CD4-positive, alpha-beta T cell treated with Interleukin-2 at 100 ng/mL for 4 hours (primary cell): Measurements from ENCODE around the gene NTMT1.
A peak's percentile ranks its signal among the peaks of the same experiment; 100 is the strongest.

Experiments used
- DNase-seq: peaks from one replicate; pipeline ENCODE4 v3.0.0-alpha.2; 2020; ENCODE audit warnings: low spot score

Gene NTMT1

DNA sequence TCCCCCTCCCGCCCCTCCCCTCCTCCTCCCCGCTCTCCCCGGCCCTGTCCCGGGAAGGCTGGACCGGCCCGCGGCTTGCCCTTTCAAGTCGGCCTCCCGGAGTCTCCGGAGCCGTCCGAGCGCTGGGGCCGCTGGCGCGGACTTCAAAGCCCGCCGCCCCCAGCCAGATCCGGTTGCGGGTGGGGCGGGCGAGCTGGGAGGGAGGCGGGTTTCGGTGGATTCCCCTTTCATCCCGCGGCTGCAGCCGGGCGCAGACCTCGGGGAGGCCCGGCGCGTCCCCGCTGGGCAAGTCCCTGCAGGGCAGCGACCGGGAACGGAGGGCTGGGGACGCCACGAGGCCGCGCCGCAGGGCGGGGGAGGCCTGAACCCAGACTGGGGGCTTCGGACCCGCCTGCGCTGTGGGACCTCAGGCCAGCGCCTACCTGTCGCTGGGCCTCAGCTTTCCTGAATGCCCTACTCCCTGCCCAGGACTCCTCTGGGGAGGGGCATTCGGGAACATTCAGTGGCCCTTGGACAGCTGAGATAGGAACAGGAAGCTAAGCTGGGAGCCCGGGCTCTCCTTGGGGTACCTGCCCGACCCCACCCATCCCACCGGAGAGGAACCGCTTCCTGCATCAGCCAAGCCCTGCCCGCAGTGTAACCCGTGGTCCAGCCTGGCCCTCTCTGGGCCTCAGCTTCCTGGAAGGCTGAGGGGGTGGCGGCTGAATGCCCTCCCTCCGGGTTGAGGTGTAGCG lies 28.4 kb upstream of the NTMT1 start:
- no peak for DNase-seq

DNA sequence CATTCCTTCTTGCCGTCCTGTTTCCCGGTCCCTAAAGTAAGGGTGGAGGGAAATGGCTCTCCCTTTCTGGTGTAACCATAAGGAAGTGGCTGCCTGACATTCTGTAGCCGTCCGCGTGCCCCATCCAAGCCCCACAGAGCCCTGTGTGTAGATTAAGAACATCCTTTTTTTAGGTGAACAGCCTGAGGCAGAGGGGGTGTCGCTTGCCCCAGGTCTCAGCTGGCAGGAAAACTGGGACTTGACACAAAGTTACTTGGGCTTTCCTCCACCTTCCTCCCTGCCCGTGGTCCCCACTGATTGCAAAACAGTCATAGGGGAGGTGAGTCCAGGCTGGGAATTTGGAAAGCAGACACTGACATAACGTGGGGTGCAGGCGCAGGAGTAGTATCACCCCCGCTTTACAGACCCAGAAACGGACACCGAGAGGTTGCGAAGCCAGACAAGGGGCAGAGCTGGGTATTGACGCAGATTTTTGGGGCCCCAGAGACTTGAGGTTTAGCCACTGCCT lies 27.8 kb upstream of the NTMT1 start:
- no peak for DNase-seq

DNA sequence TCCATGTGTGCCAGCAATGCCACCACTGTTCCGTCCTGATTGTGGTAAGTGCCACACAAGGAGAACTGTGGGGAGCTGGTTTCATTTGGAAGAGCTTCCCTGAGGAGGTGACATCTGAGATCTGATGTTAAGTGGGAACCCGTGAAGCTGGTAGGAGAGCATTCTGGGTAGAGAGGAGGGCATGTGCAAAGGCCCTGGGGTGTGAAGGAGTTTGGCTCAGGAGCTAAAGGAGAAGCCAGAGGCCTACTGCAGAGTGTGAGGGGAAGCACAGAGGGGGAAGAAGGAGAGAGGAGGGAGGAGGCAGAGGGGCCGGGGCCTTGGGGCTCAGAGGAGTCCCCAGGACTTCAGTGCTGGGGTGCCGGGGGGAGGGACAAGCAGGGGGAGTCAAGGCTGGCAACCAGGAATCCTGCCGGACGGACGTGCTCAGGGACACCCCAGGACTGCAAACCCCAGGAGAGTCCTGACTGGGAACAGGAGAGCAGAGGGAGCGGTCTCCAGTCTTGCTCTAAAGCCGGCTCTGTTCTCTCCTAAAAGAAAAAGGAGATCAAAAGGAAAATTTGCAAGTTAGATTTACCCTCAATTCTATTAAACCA lies 24.8 kb upstream of the NTMT1 start:
- no peak for DNase-seq

DNA sequence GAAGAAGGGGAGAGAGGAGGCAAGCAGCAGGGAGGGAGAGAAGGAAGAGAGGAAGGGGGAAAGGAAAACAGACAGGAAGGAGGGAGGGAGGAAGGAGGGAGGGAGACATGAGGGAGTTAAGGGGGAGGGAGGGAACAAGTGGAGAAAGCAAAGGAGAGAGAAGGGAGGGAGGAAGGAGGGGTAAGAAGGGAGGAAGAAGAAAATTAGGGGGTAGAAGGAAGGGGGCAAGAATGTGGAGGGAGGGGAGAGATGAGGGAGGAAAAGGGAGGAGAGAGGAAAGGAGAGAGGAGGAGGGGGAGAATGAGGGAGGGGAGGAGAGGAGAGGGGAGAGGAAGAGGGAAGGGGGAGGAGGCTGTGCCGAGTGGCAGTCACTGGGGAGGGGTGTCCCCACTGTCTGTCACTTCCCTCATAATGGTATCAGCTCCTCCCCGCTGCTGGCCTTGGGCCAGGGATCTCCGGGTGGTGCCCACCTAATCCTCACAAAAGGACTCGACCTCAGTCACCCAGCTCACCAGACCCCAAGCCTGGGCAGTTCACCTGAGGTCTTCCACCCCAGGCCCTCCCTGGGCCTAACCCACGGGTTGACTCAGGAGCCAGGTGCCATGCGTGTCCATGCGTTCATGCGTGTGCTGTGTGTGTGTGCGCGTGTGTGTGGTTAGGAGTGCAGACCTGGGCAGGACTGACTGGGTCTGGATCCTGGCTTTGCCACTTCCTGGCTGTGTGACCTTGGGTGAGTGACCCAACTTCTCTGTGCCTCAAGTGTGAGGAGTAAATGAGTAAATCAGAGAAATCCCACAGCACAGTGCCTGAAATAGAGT lies 23.2 kb upstream of the NTMT1 start:
- no peak for DNase-seq

DNA sequence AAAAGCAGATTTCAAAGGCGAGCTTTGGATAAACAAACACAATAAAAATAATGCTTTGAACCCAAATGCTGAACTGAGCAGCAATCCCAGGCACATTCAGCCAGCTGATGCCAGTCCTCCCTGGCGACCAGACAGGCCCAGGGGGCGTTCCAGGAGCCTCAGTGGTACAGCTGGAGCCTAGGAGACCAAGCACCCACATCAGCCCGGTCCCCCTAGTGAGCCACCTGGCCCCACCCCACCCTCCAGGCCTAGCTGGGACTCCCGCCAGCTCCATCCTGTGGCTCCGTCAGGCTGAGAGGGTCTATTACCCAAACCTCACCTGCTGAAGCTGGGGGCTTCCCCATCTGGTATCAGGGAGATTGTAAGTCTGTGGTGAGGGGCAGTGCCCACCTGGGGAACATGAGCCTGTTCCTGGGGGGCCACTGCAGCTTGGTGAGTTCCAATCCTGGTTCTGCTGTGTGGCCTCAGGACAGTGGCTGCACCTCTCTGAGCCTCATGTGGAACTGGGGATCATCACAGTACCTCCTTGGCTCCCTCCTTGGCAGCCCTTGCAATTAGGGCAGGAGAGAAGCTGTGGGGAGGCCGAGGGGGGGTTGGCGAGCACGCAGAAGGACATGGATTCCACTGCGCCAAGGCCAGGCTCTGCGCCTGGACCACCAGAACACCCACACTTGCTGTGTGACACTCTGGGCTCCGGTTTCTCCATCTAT lies 21.8 kb upstream of the NTMT1 start:
- DNase-seq: no peak

DNA sequence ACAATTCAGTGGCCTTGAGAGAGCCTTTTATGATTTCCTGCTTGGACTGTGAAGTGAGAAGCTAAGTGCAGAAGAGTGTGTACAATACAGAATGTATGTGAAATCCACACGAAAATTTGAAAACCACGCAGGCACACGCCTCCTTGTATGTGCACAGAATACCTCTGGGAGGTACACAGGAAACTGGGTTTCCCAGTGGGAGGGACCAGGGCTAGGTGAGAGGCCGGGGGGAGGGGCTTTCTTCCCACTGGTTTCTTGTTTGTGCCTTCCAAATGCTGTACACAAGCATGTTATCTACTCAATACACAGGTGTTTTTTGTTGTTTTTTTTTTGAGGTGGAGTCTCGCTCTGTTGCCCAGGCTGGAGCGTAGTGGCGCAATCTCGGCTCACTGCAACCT lies 21.2 kb upstream of the NTMT1 start:
- DNase-seq: no peak

DNA sequence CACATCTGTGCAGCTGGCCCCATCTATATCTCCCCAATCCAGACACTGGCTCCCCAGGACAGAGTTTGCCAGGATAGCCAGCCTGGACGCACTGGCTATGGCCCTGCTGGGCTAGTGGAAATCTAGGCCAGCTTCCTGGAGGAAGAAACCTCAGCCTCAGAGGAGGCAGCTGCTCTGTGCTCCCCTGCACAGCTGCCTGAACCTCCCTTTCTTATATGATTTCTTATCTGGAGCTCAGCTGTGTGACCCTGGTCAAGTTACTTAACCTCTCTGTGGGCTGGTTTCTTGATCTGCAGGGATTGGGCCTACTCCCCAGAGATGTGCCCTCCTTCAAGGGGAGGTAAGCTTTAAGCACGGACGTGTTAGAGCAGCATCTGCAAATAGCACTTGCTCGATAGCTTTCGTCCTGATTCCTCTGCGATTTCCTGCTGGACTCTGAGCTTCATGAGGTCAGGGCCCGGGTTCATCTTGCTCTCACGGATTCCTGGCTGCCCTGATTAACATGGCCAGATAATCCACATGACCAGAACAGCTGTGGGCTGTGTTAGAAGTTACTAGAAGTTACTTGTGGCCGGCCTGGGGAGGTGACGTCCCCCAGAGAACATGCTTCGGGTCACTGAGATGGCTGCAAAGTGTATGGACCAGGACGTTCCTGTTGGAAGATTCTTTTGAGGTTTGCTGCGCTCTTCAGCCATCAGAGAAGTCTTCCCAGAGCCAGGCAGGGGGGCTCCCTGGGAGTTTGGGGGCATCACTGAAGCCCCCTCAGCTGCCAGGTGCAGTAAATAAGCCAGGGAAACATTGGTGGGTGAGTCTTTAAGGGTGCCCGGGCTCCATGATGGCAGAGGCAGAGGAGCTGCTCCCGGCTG lies 19.6 kb upstream of the NTMT1 start:
- DNase-seq: no peak

DNA sequence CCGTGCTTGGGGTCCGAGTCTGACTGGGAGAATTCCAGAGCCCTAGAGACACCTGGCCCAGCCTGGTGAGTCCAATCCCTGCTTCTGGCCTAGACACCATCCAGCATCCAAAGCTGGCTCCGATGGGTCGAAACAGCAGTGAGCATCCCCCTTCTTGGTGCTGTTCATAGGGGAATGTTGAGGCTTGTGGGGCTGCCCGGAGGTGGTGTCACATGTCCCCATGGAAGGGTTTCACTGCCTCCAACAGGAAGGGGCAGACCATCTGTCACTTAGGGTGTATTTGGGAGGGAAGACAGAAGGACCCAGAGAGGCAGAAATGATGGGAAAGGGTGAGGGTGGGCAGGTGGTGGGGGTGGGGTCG lies 19.0 kb upstream of the NTMT1 start:
- DNase-seq: no peak

DNA sequence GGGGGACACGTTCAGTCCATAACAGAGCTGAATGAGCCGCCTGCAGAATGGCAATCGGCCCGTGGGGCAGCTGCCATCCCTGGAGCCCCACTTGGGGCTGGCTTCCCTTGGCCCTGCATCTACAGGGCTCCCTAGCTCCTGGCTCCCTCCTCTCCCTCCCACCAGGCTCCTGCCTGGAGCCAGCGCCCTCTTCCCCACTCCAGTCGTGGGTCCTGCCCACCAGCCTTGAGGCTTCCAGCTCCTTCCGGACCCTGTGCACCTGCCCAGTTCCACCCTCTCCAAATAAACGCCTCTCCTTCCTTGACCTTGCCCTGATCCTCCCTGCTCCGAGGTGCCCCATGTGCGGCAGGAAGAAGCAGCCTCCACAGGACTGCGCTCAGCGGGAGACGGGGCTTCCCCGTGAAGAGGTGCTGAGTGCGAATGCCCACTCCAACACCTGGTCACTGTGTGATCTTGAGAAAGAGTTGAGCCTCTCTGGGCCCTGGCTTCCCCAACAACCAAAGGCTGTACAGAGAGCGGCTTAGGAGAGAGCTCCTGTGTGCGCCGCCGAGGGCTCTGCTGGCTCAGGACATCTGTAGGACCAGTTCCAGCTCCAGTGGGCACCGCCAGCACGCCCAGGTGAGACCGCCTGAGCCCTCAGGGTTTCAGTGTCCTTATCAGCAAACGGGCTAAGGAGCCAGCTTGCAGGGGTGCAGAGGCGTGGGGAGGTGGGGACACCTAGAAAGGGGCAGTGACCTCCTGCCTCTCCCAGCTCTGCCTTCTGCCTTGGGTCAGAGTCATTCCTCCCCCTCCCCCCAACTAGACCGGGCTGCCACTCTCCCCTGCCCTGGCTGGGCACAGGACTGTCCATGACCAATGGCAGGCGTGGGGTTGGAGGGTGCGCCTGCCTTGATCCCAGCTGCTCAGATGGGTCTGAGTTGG lies 17.1 kb upstream of the NTMT1 start:
- no peak for DNase-seq

DNA sequence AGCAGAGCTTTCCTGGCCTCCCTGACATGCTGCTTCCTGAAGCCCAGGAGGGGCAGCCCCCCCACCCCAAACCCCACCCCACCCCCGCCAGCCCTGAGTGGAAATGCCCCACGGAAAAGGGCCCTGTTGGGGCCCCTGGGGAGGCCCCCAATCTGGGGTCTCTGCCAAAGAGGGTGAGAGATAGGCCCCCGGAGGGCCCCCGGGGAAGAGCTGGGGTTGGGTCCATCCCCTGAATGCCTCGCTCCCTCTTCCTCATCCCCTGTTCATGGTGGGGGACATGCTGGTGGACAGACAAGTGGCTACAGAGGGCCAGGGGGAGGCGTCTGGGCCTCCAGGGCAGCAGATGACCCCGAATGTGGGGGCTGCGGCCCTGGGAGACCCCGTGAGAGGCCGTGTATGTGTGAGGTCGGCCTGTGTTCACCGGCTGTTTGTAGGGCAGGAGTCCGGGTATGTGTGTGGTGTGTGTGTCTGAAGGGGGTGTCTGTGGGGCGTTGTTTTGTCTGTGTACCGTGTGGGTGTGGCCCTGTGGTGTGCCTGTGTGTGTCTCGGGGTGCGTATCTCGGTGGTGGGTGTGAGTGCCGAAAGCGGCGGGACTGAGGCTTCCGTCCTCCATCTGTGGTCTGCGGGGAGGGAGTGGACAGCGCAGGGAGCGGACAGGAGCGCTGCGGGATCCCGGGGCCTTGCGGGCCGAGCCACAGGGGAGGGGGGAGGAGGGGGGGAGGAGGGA lies 16.3 kb upstream of the NTMT1 start:
- DNase-seq: peak; percentile 86

DNA sequence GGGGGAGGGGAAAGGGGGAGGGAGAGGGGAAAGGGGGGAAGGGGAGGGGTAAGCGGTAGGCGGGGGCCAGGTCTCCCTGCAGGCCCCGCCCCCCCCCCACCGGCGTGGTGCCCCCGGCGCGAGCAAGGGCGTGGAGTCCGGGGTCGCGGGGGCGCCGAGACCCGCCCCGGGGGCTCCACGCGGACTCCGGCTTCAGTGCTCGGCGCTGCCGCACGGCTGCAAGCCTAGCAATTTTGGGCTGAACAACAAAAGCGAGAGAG lies 15.8 kb upstream of the NTMT1 start:
- DNase-seq: no peak

DNA sequence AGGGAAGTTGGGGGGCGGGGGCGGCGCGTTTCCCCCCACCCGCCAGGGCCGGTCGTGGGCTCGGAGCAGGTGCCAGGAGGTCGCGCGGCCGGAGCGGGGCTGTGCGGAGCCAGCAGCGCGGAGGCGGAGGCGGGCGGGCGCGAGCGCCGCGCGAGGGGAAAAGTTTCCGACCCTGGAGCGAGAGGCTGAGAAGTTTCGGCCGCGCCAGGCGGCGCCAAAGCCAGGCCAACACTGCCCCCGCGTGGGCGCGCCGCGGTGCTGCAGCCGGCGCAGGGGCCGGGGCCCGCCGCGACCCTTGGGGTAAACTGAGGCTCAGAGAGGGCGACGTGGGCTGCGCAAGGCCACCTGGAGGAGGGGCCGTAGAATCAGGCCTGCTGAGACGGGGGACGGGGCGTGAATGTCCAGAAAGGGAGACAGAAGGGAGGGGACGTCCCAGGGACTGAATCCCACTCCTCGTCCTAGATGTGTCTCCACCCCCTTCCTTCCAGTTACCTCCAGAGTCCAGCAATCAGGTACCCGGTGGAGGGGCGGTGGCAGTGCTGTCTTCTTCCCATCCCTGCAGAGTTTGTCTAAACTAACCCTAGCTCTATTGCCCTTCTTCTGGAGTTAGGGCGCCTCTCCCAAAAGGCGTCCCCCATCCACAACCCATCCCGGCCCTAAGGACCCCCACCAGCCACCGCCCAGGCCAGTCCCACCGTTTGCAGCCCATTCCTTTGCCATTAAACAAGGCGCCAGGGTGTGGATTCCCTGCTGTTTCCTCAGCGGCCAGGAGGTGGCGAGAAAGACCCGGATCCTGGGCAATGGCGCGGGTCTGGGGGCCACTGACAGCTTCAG lies 15.3 kb upstream of the NTMT1 start:
- peak; percentile 75 for DNase-seq

DNA sequence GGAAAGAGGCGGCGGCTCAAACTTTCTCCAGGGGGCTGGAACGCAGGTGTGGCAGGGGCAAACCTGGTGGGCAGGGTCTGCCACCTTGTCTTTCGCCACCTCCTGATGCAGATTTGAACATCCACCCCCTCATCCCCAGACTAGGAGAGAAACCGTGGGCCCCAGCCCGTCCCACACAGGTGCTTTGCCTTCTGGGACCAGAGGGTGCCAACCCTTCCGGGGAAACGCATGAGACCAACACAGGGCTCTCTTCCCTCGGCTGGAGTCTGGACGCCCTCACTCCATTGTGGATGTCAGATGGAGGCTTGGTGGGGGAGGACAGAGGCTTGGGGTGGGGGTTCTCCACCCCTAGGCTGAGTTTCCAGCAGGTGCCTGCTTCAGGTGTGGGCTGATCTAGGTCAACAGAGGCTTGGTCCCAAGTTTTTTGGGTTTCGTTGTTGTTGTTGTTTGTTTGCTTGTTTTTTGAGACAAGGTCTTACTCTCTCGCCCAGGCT lies 14.6 kb upstream of the NTMT1 start:
- no peak for DNase-seq

DNA sequence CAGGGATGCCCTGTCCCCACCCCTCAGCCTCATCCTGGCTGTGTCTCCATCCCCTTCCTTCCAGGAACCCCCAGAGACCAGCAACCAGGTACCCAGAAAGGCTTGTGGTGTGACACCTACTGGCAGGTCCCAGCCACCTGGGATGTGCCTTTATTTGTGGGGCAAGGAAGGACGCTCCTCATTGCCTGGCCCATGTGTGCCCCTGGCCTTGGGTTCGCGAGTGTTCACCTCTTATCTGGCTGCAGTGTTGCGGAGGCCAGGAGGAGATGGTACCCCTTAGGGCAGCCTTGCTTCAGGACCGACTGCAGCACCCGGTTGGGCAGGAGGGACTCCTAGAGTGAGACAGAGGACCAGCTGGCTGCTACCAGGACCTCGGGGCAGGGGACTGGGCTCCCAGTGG lies 13.8 kb upstream of the NTMT1 start:
- DNase-seq: no peak

DNA sequence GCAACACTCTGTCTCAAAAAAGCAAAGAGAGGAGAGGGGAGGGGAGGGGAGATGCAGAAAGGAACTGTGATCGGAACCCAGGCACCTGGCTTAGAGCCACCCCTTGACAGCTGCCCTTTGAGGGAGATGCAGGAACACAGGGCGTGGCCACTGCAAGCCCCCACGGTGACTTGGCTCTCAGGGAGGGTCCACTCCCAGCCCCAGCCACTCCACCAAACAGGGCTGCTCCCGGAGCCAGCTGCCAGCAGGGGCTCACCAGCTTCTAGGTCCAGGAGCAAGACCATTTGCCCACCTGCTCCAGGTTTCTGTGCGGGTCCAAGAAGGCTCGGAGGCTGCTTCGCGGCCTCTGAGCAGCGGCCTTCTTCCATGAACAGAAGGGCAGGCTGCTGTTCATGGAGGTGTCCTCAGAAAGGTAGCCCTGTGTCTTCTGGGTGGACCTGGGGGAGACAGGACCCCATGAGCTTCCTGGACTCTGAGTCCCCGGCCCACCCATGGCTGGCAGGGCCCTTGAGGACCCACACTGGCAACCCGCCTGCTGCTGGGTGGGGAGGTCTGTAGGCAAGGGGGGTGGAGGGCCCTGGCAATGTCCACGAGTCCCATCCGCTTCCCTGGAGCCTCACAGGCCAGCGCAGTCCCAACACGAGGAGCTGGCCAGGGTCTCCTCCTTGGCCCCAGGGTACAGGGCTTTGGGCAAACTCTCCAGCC lies 13.0 kb upstream of the NTMT1 start:
- DNase-seq: no peak

DNA sequence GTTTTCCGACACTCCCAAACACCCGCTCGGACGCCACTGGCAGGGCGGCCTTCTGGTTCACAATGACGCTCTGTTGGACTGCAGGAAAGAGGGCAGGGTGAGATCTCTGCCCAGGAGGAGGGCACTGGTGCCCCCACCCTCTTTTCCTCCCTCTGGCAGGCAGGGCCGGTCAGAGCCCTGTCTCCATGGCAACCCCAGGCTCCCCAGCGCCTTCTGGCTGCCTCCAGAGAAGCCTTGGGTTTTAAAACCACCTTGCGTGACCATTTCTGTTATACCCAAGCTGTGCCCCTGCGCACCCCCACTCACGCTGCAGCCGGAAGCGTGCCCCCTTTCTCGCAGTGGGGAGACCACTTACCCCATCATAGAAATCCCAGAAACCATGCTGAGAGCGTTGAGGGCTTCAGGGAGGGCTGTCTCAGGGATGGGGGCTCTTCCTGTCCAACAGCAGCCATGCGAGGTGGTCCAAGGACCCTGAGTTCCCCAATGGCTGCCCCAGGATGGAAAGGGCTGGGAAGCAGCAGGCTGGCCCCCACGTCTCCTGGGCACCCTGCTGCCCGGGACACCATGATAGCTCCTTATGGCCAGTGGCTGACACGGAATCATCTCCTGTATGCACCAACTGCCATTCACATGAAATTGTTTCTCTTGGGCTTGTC lies 12.3 kb upstream of the NTMT1 start:
- no peak for DNase-seq

DNA sequence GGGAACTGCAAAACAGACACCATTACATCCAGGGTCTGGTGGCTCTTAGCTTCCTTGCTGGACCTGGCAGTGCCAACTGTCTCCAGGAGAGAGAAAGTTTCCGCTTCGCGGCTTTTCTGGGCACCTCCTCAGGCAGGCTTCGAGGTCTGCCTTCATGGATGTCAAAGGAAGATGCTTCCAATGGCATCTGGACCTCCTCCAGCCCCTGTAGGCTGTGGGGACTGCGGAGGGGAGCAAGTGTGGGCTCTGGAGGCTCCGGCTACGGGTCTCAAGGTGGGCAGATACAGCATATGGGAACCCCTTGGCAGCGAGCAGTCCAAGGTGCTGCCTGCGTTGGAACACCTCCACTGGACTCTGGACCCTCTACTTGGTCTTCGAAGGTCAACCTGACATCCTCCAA lies 11.0 kb upstream of the NTMT1 start:
- no peak for DNase-seq
